Thoracic aorta (tissue), 2 donors: ENCODE data around the gene PARD6A. TPM values are rescaled to one million over a fixed set of nuclear protein-coding genes. Genes with fewer than 3 reads are reported as not detected.

ENCODE experiments used
- ATAC-seq: fragments of 150-250 bp; one replicate; pipeline ENCODE4 v1.8.0; 2017; ENCODE audit warnings: low read depth; ENCODE audit not compliant: insufficient number of reproducible peaks, low FRiP score
- DNase-seq: peaks from one replicate; pipeline ENCODE4 v3.0.0-alpha.2; 2020; ENCODE audit warnings: low spot score
- H3K27ac ChIP-seq, 2 donors: fragments of 200-600 bp; sonication (generic); 1 replicate in 1 of 2; 2 replicates in 1 of 2; pipeline ENCODE4 v1.5.1; 2016; ENCODE audit warnings: mild to moderate bottlenecking in 2 of 2, moderate library complexity in 2 of 2
- H3K27me3 ChIP-seq: fragments of 200-600 bp; sonication (generic); replicated peaks from 2 replicates; pipeline ENCODE4 v1.6.0; 2016; ENCODE audit warnings: mild to moderate bottlenecking; ENCODE audit not compliant: insufficient read depth
- H3K36me3 ChIP-seq: fragments of 200-600 bp; sonication (generic); one replicate; pipeline ENCODE4 v1.5.1; 2016
- H3K4me1 ChIP-seq, 2 donors: fragments of 200-600 bp; sonication (generic); 1 replicate in 1 of 2; 2 replicates in 1 of 2; pipeline versions ENCODE4 v1.5.1 to v1.6.0; 2016; ENCODE audit warnings: low read depth in 2 of 2, mild to moderate bottlenecking in 1 of 2; ENCODE audit not compliant: control insufficient read depth in 1 of 2
- H3K4me3 ChIP-seq: fragments of 200-600 bp; sonication (generic); 2 replicates; pipeline ENCODE4 v1.5.1; 2016; ENCODE audit warnings: mild to moderate bottlenecking
- H3K9me3 ChIP-seq: fragments of 200-600 bp; sonication (generic); 2 replicates; pipeline ENCODE4 v1.5.1; 2016
- total RNA-seq, 2 donors: library from RNA; depleted of rRNA; stranded (reverse); fragments of >200 nt; gene quantifications; one replicate each; pipeline versions ENCODE4 v1.1.0 to v1.2.3, GENCODE V29; 2016
- TF ChIP-seq, protein P1 (sequence below): fragments of 200-600 bp; sonication (generic); IDR thresholded peaks from one replicate; pipeline ENCODE4 v1.5.1; 2019; ENCODE audit warnings: antibody characterized with exemption

The PARD6A gene
- total RNA-seq, 2 donors from 2014 or later: 5.7 to 10.7 TPM

DNA sequence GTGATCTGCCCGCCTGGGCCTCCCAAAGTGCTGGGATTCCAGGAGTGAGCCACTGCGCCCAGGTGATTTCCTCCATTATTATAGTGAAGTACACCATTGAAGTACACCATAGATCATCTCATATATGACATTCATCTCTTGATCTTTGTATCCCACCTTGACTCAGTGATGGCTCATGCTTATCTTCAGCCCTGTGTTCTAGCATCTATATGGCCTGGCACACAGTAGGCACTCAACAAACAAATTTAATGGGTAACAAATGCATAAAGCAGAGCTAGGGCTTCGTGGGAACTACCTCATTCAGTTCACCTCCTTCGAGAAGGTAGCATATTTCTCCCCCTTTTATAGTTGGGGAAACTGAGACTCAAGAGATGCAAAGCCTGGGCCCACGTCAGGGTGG lies 4.8 kb downstream of the PARD6A start:
- DNase-seq (no peak), ATAC-seq (no peak)
- Histone ChIP-seq H3K4me3 (peak overlapping the region; percentile 92), H3K27ac (no peak overlapping the region), H3K4me1 (peaks cover 19 to 32% of the 10 kb centered on the region in 2 donors), H3K36me3 (no peaks in the 10 kb centered on the region), H3K27me3 (no peaks in the 10 kb centered on the region), H3K9me3 (no peaks in the 10 kb centered on the region)
- TF ChIP-seq, protein P1, sequence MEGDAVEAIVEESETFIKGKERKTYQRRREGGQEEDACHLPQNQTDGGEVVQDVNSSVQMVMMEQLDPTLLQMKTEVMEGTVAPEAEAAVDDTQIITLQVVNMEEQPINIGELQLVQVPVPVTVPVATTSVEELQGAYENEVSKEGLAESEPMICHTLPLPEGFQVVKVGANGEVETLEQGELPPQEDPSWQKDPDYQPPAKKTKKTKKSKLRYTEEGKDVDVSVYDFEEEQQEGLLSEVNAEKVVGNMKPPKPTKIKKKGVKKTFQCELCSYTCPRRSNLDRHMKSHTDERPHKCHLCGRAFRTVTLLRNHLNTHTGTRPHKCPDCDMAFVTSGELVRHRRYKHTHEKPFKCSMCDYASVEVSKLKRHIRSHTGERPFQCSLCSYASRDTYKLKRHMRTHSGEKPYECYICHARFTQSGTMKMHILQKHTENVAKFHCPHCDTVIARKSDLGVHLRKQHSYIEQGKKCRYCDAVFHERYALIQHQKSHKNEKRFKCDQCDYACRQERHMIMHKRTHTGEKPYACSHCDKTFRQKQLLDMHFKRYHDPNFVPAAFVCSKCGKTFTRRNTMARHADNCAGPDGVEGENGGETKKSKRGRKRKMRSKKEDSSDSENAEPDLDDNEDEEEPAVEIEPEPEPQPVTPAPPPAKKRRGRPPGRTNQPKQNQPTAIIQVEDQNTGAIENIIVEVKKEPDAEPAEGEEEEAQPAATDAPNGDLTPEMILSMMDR: no peak

DNA sequence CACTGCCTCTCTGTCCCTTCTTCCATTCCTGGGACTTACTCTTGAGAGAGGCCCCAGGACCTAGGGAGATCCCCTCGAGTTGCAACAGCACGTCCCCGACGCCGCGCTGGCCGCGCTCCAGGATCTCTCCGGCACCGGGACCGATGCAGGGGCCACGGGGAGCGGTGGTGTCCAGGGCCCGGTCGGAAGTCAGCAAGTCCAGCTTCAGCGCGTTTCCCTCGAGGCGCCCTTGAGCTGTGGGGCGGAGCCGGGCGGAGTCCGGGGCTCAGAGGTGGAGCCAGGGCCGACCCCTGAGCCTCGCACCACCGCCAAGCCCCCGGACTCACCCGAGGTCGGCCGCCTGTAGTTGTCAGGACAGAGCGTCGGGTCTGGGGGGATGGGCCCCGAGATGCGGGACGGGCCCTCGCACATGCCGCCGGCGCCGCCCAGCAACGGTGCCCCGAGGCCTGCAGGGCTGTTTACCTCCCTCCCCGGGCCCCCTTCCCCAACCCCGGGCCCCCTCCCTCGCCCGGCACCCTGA lies 5.3 kb downstream of the PARD6A start:
- Histone ChIP-seq H3K4me3 (peak overlapping the region; percentile 92), H3K9me3 (no peaks in the 10 kb centered on the region), H3K27ac (peak overlapping the region in 1 of 2 donors; percentile 81), H3K4me1 (peaks cover 18 to 31% of the 10 kb centered on the region in 2 donors), H3K27me3 (no peaks in the 10 kb centered on the region), H3K36me3 (no peaks in the 10 kb centered on the region)
- TF ChIP-seq, protein P1: no peak
- ATAC-seq (no peak), DNase-seq (no peak)

DNA sequence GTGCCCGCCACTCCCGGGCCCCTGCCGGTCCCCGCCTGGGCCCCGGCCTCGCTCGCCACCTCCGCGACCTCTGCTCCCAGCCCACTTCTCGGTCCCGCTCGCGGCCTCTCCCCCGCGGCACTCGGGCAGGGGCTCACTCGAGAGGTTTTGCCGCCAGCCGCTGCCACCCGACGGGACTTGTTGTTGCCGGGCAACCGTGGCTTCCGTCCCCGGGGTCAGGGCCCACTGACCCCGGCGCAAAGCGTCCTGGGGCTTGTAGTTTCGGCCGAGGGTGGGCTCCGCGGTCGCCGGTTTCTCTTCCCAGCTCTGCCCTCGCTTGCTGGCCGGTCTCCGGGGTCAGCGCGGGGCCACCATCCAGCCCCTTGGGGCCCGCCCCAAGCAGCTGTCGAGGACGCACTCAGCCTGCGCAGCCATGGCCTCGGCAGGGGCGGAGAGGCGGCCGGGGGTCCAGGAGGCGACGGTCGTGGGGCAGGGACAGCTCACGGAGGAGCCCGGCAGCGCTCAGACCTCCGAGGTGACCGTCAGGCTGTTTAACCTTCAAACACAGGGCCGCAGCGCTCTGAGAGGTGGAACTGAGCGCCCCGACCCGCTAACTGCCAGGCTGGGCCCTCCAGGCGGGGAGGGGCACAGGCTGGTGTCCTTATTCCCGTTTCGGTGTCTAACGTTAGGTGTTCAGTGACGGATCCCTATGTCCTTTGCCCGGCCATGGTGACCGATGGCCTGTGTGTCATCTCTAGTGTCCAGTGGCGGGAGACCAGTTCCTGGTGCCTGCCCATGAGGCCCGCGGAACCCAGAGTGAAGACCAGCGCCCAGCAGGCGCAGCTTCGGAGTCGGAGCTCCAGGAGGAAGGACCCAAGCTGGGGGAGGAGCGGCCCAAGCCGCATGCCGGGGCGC lies 6.0 kb downstream of the PARD6A start, which contains the start of the genes C16orf86 and ENKD1:
Gene C16orf86, plus strand, starts transcription at position 256 of the 894 bp plus-strand sequence. Its CDS starts 157 bp downstream, at position 413.
Gene ENKD1, minus strand, starts transcription at position 192 of the 894 bp plus-strand sequence. CDS start 308 bp downstream, outside the sequence.
- peak within 1 kb of the TSS; percentile 81 to 90 for H3K27ac ChIP-seq
- TF ChIP-seq, protein P1: no peak
- H3K36me3 ChIP-seq: no peaks in the 10 kb centered on the region
- peak within 1 kb of the TSS; percentile 92 for H3K4me3 ChIP-seq
- H3K27me3 ChIP-seq: no peaks in the 10 kb centered on the region
- no peaks in the 10 kb centered on the region for H3K9me3 ChIP-seq
- ATAC-seq: peak; percentile 21
- peaks cover 14 to 24% of the 10 kb centered on the region in 2 donors for H3K4me1 ChIP-seq
- DNase-seq: no peak

DNA sequence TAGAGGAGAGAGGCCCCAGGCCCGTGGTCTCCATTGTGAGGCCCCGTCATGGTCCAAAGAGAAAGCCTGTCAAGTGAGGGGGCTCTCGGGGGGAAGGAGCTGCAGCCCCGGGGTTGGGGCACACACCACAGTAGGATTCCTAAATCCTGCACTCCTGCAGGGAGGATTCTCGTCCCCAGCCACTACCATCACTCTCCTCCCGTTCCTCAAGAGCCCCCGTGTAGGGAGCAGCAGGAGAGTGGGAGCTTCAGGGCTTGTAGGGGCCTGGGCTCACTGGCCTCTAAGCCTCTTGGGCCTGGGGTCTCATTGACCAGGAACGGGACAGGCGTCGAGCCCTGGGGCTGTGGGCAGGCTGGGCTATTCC lies 6.7 kb downstream of the PARD6A start:
- ATAC-seq (no peak), DNase-seq (no peak)
- Histone ChIP-seq H3K27me3 (no peaks in the 10 kb centered on the region), H3K4me1 (peaks cover 14 to 24% of the 10 kb centered on the region in 2 donors), H3K4me3 (peak overlapping the region; percentile 92), H3K9me3 (no peaks in the 10 kb centered on the region), H3K36me3 (no peaks in the 10 kb centered on the region), H3K27ac (peak overlapping the region; percentile 81 to 90)
- TF ChIP-seq, protein P1: no peak

DNA sequence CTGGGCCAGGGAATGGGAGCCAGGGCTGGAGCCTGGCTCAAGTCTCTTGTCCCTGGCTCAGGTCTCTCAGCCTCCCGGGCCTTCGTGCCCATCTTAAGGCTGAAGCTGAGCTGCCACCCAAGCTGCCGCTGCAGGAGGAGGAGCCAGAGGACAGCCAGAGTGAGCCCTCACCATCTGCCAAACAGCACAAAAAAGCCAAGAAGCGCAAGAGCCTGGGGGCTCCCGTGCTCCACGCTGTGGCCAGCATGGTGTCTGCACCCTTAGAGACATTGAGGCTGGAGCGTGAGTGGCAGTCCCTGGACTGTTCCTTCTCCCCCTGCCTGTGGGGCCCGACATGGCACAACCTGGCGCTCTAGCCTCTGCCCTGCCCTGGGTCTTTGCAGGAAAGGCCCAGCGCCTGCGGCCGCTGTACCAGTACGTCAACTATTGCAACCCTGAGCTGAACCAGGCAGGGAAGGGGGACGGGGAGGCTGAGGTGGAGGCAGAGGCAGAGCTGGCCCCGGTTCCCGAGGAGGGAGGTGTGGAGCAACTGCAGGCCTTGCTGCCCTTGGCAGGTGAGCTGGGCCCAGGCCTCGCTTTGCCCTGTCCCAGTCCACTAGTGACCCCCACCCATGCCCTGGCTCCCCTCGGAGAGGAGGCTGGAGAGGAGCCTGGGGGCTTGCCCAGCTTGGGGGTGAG lies 7.2 kb downstream of the PARD6A start:
- H3K27ac ChIP-seq: peak overlapping the region; percentile 81 to 90
- peak; percentile 73 for ATAC-seq
- peak; percentile 54 for DNase-seq

More for the DNA sequence above, 7.2 kb downstream of the PARD6A start:
- H3K27me3 ChIP-seq: no peaks in the 10 kb centered on the region
- H3K4me3 ChIP-seq: peak overlapping the region; percentile 92
- no peaks in the 10 kb centered on the region for H3K36me3 ChIP-seq
- peaks cover 14 to 24% of the 10 kb centered on the region in 2 donors for H3K4me1 ChIP-seq
- TF ChIP-seq, protein P1: peak; percentile 92
- H3K9me3 ChIP-seq: no peaks in the 10 kb centered on the region
